Psoas muscle (tissue), 8 donors: ENCODE results near the gene RBFOX1. TPM values are rescaled to one million over a fixed set of nuclear protein-coding genes. Genes with fewer than 3 reads are reported as not detected.
A peak's percentile ranks its signal among the peaks of the same experiment; 100 is the strongest.

Experiments used
- ATAC-seq, 4 donors: fragments of 200-7000 bp; cut with Tn5 transposase; one replicate each; pipeline ENCODE4 v1.9.1; 2020; ENCODE audit warnings: moderate library complexity in 3 of 4, mild to moderate bottlenecking in 2 of 4
- DNase-seq, 2 donors: peaks; one replicate each; pipeline ENCODE4 v3.0.0-alpha.2; 2020
- H3K27ac ChIP-seq: fragments of 200-600 bp; one replicate; pipeline ENCODE4 v1.8.0; 2022
- H3K27me3 ChIP-seq, 3 donors: fragments of 200-600 bp in 1 of 3; one replicate each; pipeline versions ENCODE4 v1.6.1 to v1.8.0; 2013 to 2022; ENCODE audit warnings: low read length in 2 of 3, mild to moderate bottlenecking in 2 of 3, moderate library complexity in 1 of 3; ENCODE audit not compliant: insufficient read depth in 3 of 3
- H3K36me3 ChIP-seq, 2 donors: fragments of 200-600 bp in 1 of 2; one replicate each; pipeline versions ENCODE4 v1.6.1 to v1.8.0; 2013 to 2022; ENCODE audit warnings: low read depth in 1 of 2, mild to moderate bottlenecking in 1 of 2, moderate library complexity in 1 of 2; ENCODE audit not compliant: insufficient read depth in 1 of 2
- H3K4me1 ChIP-seq: fragments of 200-600 bp; one replicate; pipeline ENCODE4 v1.8.0; 2022
- H3K4me3 ChIP-seq: fragments of 200-600 bp; one replicate; pipeline ENCODE4 v1.8.0; 2022; ENCODE audit warnings: mild to moderate bottlenecking
- H3K9me3 ChIP-seq: fragments of 200-600 bp; one replicate; pipeline ENCODE4 v1.8.0; 2022
- WGBS, 3 donors: extraction: QIAGEN DNeasy Blood & Tissue Kit; methylation state at CpG; one replicate each; pipeline versions ENCODE4 v1.1.6 to v1.1.7; 2013; 5-methylcytosine and 5-hydroxymethylcytosine counted together
- intact Hi-C, 2 donors: fragments of 100-400 bp; cut with DNase I; formaldehyde crosslinking; loops; one replicate each; pipeline versions ENCODE4 v1.11.0 to v1.14.2; 2022
- polyA plus RNA-seq, 3 donors: library from polyadenylated mRNA; stranded (reverse); fragments of 200-250 nt; gene quantifications; one replicate each; pipeline ENCODE4 v1.2.3, GENCODE V29; 2013
- total RNA-seq, 4 donors: library from RNA; stranded (reverse); fragmentation: NEBNext Ultra II Directional in 2 of 4; extraction: Animal tissue kit (Norgen Biotek cat#: 25700) in 2 of 4; gene quantifications; one replicate each; pipeline versions ENCODE4 v1.2.1 to v1.2.4, GENCODE V29; 2021 to 2023
- TF ChIP-seq, protein P1 (sequence below): fragments of 200-600 bp; IDR thresholded peaks from one replicate; pipeline ENCODE4 v1.8.0; 2022; ENCODE audit warnings: antibody characterized with exemption
- donor health status: healthy with polysubstance abuse.
- donor health status: DM: no; HTN: no; CAD: no; lungs with moderate emphysema.
- donor health status: Bipolar disorder and iron deficiency.
- donor health status: healthy.
- donor health status: DM: yes; HTN: yes; CAD: no.
- donor health status: DM: no; HTN: no; CAD: no.
- donor health status: DM: no; HTN: no; CAD: no.
- donor health status: DM: yes; HTN: yes; CAD: no.

The RBFOX1 gene
- total and polyA plus RNA-seq, 7 donors = 2.8 to 141 (median 113) TPM

DNA sequence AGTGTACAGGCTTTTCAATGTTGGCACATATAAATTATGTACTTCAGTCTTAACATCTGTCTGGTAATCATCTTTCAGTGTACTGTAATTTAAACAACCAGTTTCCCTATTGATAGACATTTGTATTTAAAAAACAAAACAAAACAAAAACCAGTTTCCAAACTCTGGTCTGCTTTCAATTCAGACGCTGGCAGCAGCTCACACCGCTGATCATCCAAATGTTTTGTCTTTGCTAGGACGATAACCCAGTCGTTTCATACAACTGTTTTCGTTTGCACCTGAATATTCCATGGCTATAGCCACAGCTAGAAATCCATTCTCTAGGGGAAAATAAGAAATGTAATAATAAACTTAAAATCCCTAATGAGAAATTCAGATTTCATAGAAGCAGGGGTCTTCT, 47.8 kb downstream of the RBFOX1 start:
- ATAC-seq = no peak
- 64 to 75% (median 67%) methylated on average over 5 of the region's 5 CpGs for WGBS, 3 donors
- intact Hi-C loops = no loop called here
- peaks cover 76% of the 10 kb centered on the region for H3K4me1 ChIP-seq
- H3K9me3 ChIP-seq = no peaks in the 10 kb centered on the region
- no peak overlapping the region for H3K4me3 ChIP-seq
- TF ChIP-seq, protein P1, sequence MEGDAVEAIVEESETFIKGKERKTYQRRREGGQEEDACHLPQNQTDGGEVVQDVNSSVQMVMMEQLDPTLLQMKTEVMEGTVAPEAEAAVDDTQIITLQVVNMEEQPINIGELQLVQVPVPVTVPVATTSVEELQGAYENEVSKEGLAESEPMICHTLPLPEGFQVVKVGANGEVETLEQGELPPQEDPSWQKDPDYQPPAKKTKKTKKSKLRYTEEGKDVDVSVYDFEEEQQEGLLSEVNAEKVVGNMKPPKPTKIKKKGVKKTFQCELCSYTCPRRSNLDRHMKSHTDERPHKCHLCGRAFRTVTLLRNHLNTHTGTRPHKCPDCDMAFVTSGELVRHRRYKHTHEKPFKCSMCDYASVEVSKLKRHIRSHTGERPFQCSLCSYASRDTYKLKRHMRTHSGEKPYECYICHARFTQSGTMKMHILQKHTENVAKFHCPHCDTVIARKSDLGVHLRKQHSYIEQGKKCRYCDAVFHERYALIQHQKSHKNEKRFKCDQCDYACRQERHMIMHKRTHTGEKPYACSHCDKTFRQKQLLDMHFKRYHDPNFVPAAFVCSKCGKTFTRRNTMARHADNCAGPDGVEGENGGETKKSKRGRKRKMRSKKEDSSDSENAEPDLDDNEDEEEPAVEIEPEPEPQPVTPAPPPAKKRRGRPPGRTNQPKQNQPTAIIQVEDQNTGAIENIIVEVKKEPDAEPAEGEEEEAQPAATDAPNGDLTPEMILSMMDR = no peak
- H3K36me3 ChIP-seq = no peaks in the 10 kb centered on the region
- DNase-seq = no peak
- H3K27ac ChIP-seq = peak overlapping the region; percentile 59
- H3K27me3 ChIP-seq = no peaks in the 10 kb centered on the region

DNA sequence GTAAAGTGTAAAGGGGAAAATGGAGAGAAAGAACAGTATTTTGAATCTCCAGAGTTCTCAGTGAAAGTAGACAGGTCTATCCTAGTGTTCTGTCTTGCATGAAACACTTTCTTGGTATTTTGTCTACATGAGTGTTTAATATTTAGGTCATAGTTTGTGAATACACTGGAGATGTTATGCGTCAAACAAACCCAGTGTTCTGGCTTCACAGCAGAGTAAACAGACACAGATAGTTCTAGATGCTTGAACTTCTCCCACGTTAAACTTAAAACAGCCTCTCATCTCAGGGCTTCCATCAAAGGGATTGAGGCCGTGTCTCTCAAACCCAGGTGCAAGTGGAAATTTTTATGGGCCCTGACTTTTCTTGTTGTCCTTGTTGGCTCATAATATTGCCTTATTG, 48.3 kb downstream of the RBFOX1 start:
- peak overlapping the region; percentile 59 for H3K27ac ChIP-seq
- intact Hi-C loops = no loop called here
- no peaks in the 10 kb centered on the region for H3K9me3 ChIP-seq
- H3K4me3 ChIP-seq = no peak overlapping the region
- H3K27me3 ChIP-seq = no peaks in the 10 kb centered on the region
- TF ChIP-seq, protein P1 = no peak
- no peaks in the 10 kb centered on the region for H3K36me3 ChIP-seq
- 34 to 62% (median 36%) methylated on average over 3 of the region's 3 CpGs for WGBS, 3 donors
- ATAC-seq = peak in 2 of 4 donors; percentile 44 to 52
- H3K4me1 ChIP-seq = peaks cover 76% of the 10 kb centered on the region
- DNase-seq = no peak

DNA sequence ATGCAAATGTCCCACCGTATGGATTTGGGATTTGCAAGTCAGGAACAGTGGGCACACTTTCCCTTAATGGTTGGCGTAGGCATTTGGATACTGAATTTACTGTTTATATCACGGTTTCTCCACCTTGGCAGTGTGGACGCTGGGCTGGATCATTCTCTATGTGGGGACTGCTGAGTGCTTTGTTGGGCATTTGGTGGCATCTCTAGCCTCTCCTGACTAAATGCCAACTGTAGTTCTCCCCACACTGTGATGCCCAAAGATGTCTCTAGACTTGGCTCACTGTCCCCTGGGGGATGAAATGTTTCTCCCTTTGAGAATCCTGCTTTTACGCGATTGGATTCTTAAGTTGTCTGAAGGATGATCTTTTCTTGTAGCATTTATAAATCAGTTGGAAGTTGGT, 49.0 kb downstream of the RBFOX1 start:
- ATAC-seq (peak; percentile 35 to 65 (median 50)), DNase-seq (no peak)
- 31 to 59% (median 42%) methylated on average over 6 of the region's 6 CpGs for WGBS, 3 donors
- intact Hi-C loops = no loop called here
- Histone ChIP-seq H3K36me3 (no peaks in the 10 kb centered on the region), H3K4me3 (no peak overlapping the region), H3K4me1 (peaks cover 71% of the 10 kb centered on the region), H3K27me3 (no peaks in the 10 kb centered on the region), H3K27ac (peak overlapping the region; percentile 59), H3K9me3 (no peaks in the 10 kb centered on the region)
- TF ChIP-seq, protein P1 = no peak

DNA sequence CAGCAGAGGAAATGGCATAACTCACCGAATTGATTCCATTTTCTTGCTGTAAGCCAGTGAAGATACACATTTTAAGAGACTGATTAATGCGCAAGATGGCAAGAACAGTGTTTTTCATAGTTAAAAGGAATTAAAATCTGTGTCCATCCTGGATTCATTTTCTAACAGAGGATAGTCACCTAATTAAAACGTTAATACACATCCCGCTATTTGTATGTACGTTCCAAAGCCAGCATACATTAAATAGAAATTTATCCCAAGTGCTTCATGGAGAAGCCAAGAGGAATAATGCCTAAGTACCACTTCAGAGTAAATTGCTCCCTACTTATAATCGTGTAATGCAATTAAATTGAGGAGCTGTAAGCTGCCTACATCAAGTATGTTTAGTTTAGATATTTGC, 49.9 kb downstream of the RBFOX1 start:
- TF ChIP-seq, protein P1 = no peak
- Histone ChIP-seq H3K9me3 (no peaks in the 10 kb centered on the region), H3K36me3 (no peaks in the 10 kb centered on the region), H3K4me1 (peaks cover 69% of the 10 kb centered on the region), H3K4me3 (no peak overlapping the region), H3K27me3 (no peaks in the 10 kb centered on the region), H3K27ac (no peak overlapping the region)
- WGBS, 3 donors = 91% methylated on average over 6 of the region's 6 CpGs
- DNase-seq (no peak), ATAC-seq (no peak)
- intact Hi-C loops = no loop called here

DNA sequence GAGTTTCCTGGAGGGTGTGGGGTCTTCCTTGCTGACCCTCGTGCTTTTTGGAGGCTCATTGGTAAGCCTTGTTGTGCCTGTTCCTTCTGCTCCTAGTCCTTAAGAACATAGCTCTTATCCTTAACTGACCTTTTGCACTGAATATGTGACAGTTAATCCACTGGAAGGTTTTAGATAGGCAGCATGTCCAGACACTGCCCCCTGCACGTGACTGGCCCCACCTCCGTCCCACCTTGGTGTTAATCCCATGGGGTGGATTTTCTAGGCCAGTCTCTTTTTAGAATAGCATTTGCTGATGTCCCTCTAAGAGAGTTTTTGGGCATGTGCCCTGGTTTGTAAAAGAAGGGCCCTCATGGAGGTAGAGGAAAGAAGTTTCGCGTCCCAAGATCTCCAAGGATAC, 58.3 kb downstream of the RBFOX1 start:
- intact Hi-C loops = loop anchor here in 1 of 2 donors (10.0 kb wide), 1 partner anchor 114 kb away; no protein-coding TSS in a partner anchor
- peak overlapping the region; percentile 25 for H3K4me3 ChIP-seq
- peak in 1 of 2 donors; percentile 88 for DNase-seq
- TF ChIP-seq, protein P1 = no peak
- peak; percentile 75 to 92 (median 88) for ATAC-seq
- 19 to 42% (median 25%) methylated on average over 5 of the region's 5 CpGs for WGBS, 3 donors
- no peaks in the 10 kb centered on the region for H3K27me3 ChIP-seq
- H3K36me3 ChIP-seq = no peaks in the 10 kb centered on the region
- peaks cover 63% of the 10 kb centered on the region for H3K4me1 ChIP-seq
- H3K9me3 ChIP-seq = no peaks in the 10 kb centered on the region
- H3K27ac ChIP-seq = peak overlapping the region; percentile 74
